ENCODE data around the gene SLC2A1.

SLC2A1 gene

GRCh38 chr1:42958488-42959319 is at the start of gene SLC2A1 (continued):
- TF ChIP-seq ZNF449 (tag by site-specific recombination; IDR thresholded peaks at IDR 0.05) (no peak), ZNF843 (tag by site-specific recombination; IDR thresholded peaks at IDR 0.05) (no peak; the same call in 1 of the 2 replicates), ZNF521 (tag by site-specific recombination; IDR thresholded peaks at IDR 0.05) (no peak), SP3 (tag by site-specific recombination; IDR thresholded peaks at IDR 0.05) (peak; percentile 93), KLF16 (tag by site-specific recombination; IDR thresholded peaks at IDR 0.05) (peak; percentile 72; the same call in 1 of the 2 replicates), ZNF837 (tag by site-specific recombination; IDR thresholded peaks at IDR 0.05) (no peak), BCL11A (tag by site-specific recombination; IDR thresholded peaks at IDR 0.05; ENCODE audit: low read depth) (no peak; the same call in 1 of the 2 replicates), SP7 (tag by site-specific recombination; IDR thresholded peaks at IDR 0.05) (peak; percentile 82), KLF9 (tag by site-specific recombination; IDR thresholded peaks at IDR 0.05; ENCODE audit: low read depth) (peak; percentile 92), BCL11B (tag by site-specific recombination; IDR thresholded peaks at IDR 0.05; ENCODE audit: low read depth) (peak; percentile 40; the same call in 1 of the 2 replicates), ZNF544 (tag by site-specific recombination; IDR thresholded peaks at IDR 0.05) (no peak), ZNF701 (tag by site-specific recombination; IDR thresholded peaks at IDR 0.05) (0 out of 2 replicates have a peak, but pooled peaks have one; percentile 22), REST (tag by site-specific recombination; IDR thresholded peaks at IDR 0.05) (peak; percentile 37; the same call in 1 of the 2 replicates), ZNF549 (tag by site-specific recombination; IDR thresholded peaks at IDR 0.05) (no peak), ZBTB7A (tag by site-specific recombination; IDR thresholded peaks at IDR 0.05; ENCODE audit: low read depth) (peak; percentile 61; the same call in 1 of the 2 replicates), INSM2 (tag by site-specific recombination; IDR thresholded peaks at IDR 0.05) (no peak), REPIN1 (tag by site-specific recombination; IDR thresholded peaks at IDR 0.05; ENCODE audit: low read depth) (0 out of 2 replicates have a peak, but pooled peaks have one; percentile 61), ZNF621 (tag by site-specific recombination; IDR thresholded peaks at IDR 0.05) (no peak), KLF1 (tag by site-specific recombination; IDR thresholded peaks at IDR 0.05) (peak; percentile 78), HOXD13 (CRISPR knock-in tag; IDR thresholded peaks at IDR 0.05; ENCODE audit: borderline replicate concordance) (0 out of 2 replicates have a peak, but pooled peaks have one; percentile 23), ZNF501 (tag by site-specific recombination; IDR thresholded peaks at IDR 0.05) (peak; percentile 88; the same call in 1 of the 2 replicates), TCF7L2 (IDR thresholded peaks at IDR 0.05; ENCODE audit: borderline replicate concordance, low read depth, low read length) (peak; percentile 92), ZNF555 (tag by site-specific recombination; conservative IDR thresholded peaks at IDR 0.05) (no peak), ZNF138 (tag by site-specific recombination; IDR thresholded peaks at IDR 0.05; ENCODE audit: borderline replicate concordance) (no peak), ZNF433 (tag by site-specific recombination; IDR thresholded peaks at IDR 0.05; ENCODE audit: low read depth) (no peak), ZNF280D (tag by site-specific recombination; IDR thresholded peaks at IDR 0.05) (no peak), FEZF1 (tag by site-specific recombination; IDR thresholded peaks at IDR 0.05) (peak; percentile 3; the same call in 1 of the 2 replicates)
- TF ChIP-seq, protein P1, sequence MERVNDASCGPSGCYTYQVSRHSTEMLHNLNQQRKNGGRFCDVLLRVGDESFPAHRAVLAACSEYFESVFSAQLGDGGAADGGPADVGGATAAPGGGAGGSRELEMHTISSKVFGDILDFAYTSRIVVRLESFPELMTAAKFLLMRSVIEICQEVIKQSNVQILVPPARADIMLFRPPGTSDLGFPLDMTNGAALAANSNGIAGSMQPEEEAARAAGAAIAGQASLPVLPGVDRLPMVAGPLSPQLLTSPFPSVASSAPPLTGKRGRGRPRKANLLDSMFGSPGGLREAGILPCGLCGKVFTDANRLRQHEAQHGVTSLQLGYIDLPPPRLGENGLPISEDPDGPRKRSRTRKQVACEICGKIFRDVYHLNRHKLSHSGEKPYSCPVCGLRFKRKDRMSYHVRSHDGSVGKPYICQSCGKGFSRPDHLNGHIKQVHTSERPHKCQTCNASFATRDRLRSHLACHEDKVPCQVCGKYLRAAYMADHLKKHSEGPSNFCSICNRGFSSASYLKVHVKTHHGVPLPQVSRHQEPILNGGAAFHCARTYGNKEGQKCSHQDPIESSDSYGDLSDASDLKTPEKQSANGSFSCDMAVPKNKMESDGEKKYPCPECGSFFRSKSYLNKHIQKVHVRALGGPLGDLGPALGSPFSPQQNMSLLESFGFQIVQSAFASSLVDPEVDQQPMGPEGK (tag by site-specific recombination; IDR thresholded peaks at IDR 0.05), result peak; percentile 100
